COLO829 (cell line): ENCODE results near the gene FGGY.

Experiments used
- DNase-seq: peaks from one replicate; pipeline ENCODE4 v3.0.0; 2012; ENCODE audit warnings: low spot score

Gene FGGY

DNA sequence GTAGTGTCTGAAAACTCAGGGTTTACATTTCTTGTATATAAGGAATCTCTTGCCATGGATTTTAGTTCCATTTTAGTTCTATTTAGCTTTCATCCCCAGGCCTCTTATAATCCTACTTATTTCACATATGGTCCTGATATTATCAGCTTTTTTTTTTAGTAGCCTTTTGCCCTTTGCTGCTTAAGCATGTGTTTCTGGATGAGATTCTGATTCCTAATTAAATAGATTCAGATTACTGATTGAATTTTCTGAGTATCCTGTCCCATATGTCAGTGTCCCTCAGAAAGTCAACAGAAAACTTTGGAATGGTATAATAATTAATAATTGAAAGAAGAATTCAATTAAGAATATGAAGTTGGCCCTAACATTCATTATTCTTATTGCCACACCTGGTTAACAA lies 383.1 kb downstream of the FGGY start:
- no peak for DNase-seq

DNA sequence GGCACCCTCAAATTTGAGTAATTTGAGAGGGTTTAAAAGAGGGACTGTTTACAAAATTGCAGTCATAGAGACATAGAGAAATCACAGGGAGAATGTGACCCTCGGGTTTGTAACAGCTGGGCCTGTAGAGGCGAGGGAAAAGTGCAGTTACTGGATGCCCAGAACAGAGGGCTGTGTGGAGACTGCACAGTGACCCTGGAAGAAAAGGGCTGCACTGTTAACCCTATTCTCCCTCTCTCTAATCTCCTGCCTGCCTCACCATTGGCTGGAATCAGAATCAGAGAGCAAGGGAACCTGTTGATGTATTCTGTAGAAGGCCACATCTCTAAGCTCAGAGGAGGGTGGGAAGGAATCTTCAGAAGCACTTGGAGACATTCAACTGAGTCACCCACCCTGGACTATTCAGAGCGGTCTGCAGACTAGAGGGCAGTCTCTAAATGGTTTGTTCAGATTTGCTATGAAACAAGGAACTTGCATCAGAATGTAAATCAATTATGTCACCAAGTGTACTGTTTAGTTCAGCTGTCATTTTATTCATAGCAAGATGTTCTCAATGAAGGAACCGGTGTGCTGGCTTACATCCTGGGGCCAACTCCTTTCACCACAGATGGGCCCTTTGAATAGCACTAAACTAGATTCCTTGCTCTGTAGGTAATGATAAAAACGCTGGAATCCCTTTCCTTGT lies 385.6 kb downstream of the FGGY start:
- no peak for DNase-seq

DNA sequence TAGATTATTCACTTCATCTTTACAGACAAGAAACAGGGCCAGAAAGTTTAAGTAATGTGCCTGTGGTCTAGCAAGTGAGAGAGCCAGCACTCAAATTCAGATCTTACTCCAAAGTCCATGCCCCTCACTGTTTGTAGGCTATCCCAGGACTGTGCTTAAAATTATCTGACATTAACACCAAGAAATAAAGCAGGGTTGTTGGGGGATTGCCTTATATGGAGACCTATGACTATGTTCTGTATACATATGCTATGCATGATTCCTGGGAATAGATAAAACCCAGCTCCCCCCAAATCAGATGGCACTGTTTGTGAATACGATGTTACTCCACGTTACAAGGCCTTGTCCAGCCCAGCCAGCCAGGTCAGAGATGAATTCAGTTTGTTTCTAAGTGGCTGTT lies 386.3 kb downstream of the FGGY start:
- DNase-seq = no peak

DNA sequence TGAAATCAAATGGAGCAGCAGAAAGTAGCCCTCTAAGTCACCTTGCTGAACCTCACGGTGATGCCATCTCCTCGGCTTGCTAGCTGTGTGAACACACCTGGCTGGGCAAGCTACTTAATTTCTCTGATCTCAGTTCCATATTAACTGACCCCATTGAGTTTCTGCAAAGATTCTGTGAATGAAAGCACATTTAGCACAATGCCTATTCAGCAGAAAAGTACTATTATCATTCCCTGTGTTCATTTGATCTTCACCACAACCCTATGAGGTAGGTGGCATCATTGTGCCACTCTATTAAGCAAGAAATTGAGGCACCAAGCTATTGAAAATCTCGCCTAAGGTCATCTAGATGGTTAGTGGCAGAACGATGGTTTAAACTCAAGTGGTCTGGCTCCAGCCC lies 387.8 kb downstream of the FGGY start:
- no peak for DNase-seq

DNA sequence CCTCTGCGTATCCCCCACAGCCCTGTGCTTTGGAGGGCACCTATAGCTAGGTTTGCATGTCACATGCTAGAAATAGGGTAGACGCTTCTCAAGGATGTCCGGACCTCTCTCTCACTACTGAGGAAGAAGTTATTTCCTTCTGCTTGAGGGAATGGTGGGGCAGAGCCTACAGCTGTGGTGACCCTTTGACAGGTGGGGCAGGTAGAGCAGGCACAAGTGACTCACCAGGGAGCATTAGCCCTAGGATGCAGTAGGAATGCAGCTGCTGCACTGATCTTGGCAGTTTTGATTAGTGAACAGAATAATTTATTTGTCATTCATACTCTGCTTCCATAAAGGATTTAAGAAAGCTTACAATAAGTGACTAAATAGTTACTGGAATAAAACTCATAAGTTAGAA lies 388.2 kb downstream of the FGGY start:
- DNase-seq = no peak

DNA sequence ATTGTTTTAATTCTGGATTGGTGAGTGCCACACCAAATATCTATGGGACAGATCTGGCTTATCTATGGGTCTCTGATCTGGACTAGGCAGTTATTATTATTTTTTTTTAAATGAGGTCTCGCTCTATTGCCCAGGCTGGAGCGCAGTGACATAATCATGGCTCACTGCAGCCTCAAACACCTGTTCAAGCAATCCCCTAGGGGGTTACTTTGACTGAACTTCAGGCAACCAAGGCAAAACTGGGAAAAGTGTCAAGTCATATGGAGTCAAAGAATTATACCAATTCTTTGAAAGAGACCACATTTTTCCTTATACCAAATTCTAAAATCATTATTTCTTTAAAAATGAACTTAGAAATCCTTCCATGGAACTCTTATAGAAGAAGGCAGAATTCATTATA lies 388.8 kb downstream of the FGGY start:
- DNase-seq = no peak

DNA sequence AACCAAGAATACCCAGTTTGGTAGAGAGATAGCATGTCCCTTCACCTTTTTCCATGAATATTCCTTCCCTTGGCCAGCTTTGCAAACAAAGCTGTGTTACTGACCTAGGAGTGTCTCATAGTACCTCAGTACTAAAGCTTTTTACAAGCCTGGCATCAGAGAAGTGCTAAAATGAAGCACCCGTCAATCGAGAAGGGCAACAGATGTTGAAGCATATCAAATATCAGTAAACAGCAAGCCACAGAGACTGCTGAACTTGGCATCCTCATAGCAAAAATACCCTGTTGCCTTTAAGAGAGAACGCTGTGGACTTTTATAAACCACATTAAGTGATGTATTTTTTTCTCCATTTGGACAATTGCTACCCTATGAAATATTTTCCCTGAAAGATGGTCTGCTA lies 389.3 kb downstream of the FGGY start:
- no peak for DNase-seq

DNA sequence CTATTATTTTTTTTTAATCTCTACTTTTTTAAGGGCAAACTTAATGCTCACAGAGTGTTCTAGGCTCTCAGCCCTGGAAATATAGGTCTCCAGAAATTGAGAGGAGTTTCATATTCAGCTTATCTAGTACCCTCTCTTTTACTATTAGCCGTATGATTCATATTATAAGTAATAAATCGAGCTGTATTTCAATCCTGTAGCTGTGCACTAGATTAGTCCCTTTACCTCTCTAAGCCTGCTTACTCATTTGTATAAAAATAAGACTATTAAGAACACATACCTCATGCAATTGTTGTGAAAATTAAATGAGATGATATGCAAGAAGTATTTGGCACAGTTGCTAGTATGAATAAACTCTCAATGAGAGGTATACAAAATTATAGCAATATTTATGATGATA lies 389.7 kb downstream of the FGGY start:
- no peak for DNase-seq

DNA sequence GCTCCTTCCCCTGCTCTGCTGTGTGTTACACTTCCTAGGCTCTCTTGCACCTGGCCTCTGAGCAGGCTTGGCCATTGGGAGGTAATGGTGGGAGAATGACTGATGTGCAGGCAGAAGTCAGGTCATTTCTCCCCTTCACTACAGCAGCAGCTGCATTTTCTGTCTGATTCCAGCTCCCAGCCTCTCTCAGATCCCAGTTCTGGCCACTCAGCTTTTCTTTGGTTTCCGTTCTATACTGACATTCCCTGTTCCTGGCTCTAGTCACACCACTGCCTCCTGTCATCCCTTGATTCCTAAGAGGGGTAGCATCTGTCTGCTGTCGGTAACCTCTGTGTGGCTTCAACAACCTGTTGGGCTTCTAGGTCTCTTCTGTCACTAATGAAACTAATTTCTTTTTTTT lies 390.2 kb downstream of the FGGY start:
- no peak for DNase-seq

DNA sequence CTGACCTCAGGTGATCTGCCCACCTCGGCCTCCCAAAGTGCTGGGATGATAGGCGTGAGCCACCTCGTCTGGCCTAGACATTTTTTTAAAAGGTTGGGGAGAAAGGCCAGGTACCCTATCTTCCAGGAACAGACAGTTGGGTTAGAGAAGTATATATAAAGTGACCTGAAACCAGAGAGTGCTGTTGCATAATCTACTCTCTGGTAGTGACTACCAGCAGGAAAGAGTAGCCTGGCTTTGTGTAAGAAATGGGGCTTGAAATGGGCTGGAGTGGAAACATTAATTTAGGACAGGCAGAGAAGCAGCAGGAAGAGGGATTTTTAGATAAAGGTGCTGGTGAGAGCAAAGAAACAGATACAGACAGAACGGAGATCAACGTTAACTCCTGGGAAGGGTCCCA lies 392.1 kb downstream of the FGGY start:
- no peak for DNase-seq

DNA sequence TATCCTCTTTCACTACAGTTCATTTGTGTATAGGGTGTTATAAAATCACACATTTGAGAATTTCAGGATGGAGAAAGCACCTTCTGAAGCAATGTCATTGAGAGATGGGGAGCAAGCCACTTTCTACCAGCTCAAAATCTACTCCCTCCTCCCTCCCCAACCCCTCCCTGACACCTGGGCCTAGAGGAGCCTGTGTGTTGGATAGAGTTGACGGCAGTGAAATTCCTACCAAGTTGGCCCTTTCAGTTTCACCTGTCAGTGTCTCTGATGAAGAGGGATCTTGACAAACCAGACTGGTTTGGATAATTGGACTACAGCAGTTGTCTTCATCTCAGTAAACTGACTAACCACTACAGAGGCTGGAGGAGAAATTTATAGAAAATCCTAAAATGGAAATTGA lies 392.8 kb downstream of the FGGY start:
- no peak for DNase-seq

DNA sequence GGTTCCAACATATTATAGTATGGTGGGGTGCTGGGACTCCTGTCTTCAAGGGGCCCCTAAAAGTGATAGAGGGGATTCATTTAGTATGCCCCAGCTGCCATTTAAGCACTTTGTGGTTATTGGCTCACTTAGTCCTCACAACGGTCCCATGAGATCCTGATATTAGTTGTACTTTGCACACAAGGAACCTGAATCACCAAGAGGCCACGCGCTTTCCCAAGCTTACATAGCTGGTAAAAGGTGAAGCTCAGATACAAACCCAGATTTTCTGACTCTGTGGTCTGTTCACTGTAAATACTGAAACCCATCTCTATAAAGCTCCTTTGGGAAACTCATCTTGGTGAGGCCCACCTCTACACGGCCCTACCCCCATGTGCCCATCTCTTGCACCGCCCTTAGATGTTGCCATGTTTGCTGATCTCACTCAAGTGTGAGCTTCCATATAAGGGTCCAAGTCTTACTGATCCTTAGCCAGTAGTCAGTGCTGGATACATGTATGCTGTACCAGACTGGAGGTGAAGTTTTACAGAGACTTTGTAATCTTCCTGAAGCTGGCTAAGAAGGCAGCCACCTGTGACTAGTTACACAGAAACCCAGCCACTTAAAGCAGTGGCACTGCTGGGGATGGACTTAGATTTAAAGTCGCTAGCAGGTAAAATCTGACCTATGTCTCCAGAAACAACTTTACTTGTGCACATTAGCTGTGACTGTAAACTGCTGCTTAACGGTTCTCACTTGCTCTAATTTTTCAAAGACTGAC lies 393.5 kb downstream of the FGGY start:
- DNase-seq = no peak

DNA sequence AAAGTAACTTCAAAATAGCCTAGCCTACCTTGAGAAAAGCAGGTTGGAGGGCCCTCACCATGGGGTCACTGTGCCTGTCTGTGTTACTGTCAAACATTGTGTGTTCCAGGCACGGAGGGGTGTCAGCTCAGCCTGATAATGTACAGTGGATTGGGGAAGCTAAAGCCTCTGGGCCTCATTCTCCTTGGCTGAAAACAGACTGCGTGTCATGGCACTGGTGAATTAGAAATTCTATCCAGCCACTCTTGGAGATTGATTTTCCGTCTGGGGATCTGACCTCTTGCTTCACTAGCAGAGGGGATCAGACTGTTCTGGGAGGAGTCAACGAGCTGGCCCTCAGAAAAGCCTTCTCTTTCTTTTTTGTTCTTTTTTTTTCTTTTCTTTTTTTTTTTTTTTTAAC lies 394.4 kb downstream of the FGGY start:
- DNase-seq = no peak

DNA sequence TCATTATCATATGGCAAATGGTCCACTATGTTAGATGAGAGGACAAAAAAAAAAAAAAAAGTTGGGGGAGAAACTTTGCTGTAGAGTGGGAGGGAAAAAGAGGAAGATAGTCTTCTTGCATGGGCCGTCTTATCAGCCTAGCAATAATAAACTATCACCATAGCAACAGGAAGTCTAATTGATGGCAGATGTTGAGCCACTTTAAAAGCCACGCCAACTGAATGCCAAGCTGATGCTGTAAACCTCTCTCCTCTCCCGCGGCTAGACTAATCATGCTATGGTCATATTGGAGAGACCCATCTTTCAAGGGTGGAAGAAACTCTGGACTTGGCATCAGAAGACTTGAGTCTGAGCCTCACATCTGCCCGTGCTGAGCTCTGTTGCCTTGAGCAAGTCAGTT lies 395.7 kb downstream of the FGGY start:
- no peak for DNase-seq

DNA sequence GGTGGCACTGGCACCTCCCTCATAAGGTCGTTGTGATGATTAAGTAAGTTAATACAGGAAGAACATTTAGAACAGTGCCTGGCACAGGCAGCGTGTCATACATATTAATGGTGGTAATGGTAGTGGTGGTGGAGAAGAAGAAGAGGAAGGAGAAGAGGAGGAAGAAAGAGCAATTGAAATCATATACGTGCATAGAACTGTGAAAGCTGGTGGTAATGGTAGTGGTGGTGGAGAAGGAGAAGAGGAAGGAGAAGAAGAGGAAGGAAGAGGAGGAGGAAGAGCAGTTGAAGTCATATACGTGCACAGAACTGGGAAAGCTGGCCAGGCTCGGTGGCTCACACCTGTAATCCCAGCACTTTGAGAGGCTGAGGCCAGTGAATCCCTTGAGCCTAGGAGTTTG lies 396.5 kb downstream of the FGGY start:
- no peak for DNase-seq

DNA sequence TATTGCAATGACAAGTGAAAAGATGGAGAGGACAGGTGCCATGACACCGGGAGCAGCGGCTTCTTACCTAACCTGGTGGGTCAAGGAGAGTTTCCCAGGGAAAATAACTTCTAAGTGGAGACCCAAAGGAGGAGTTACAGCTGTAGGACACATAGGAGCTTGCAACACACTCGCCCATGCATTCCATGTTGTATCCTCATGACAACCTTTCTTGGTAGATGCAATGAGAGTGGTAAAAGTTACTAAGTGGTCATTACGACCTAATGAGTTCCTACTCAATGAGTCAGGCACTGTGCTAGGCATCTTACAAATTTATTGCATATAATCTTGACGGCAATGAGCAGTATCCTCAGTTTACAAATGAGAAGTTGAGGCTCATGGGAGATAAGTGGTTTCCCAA lies 398.4 kb downstream of the FGGY start:
- no peak for DNase-seq

DNA sequence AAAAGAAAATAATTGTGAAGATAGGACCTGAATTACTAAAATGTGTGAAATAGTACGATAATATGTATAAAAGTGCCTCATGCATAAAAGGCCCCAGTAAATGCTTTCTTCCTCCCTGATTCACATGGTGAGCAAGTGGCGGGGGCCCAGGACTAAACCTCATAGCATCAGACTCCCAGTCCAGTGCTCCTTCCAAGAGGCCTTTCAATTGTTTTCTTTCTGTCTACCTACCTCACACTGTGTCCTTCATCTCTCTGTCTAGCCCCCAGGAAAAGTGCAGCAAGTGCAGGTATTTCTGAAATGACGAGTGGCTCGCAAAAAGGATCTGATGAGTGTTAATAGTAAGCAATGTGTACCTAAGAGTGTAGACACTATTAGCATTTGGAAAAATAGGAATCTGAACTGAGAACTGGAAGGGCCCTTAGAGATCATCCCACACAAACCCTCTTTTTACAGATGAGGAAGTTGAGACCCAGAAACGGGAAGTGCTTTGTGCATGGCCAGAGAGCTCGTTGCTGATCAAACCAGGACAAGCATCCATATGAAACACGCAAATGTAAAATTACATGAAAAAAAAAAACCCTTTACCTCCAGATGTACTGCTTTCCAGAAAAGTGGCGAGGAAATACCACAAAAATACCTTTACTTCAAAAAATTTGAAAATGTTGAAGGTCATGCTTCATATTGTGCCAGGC lies 399.7 kb downstream of the FGGY start:
- DNase-seq = no peak

DNA sequence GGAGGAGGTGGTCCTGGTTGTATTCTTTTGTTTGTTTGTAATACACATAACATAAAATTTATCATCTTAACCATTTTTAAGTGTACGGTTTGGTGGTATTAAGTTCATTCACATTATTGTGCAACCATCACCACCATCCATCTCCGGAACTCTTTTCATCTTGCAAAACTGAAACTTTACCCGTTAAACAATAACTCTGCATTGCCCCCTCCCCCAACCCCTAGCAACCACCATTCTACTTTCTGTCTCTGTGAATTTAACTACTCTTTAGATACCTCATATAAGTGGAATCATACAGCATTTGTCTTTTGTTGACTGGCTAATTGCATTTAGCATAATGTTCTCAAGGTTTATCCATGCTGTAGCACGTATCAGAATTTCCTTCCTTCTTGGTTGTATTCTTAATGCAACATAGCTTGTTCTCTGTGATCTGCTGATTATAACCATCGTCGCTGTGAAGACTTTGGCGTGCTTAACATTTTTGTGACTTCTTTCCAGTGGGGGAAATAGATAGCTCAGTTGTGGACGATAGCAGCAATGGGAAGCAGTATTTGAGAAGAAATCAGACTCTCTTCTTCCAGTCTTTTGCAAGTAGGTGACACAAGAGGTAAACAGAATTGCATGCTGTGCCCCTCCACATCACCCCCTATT lies 400.4 kb downstream of the FGGY start:
- DNase-seq = no peak

DNA sequence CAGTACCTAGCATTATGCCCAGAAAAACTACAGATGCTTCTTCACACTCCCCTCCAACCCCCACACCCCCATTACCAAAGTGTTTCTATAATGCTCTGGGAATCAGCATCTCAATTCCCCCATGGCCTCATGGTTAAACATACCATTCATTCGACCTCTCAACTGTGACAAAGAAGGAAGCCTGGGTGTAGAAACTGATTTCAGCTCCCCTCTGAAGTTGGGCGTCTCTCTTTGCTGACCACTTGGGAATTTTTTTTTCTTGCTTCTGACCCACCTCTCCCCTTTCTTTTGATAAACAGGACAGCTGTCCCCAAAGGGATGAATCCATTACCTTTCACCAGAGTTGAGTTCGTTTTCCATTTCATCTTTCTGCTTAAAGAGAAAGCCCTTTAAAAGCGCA lies 401.5 kb downstream of the FGGY start:
- no peak for DNase-seq

DNA sequence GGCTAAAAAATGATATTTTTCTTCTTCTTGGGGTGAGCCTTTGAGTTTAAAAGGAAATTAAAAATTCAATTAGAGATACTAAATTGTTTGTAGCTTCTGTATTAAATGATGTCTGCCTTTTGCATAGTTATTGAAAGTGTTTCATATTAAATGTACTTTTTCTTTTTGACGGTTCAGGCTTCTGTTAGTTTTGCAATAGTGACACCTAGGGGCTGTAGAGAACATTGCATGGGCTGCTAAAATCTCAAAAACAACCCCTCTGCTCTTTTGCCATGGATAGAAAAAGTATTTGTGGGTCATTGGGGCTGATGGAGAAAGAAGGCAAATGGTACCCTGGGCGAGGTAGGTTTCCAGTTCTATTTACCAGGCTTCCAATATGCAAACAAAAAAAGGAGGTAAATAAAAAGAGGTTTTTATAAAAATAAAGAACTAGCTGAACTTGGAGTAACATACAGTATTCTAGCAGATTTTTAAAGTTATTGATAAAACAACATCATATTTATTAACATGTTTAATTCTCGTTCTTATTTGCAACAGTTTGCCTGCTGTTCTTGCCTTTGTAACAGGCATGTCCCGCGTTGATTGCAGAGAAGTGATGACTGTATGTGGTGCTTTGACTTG lies 402.4 kb downstream of the FGGY start:
- DNase-seq = peak; percentile 53

DNA sequence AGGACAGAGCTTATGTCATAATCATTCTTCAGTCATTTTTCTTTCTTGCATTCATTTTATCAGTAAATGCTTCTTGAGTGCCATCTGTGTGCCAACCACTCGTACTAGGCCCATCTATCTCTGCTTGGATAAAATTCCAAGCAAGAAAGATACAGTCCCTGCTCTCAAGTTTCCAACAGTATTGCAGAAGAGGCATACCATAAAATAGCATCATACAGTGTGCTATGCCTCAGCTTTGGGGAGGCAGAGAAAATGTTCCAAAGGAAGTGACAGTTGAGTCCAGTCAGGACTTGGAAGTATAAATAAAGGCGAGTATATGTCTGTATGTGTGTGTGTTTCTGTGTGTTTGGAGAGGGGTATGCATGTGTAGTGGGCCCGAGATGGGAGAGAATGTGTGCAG lies 404.5 kb downstream of the FGGY start:
- no peak for DNase-seq

DNA sequence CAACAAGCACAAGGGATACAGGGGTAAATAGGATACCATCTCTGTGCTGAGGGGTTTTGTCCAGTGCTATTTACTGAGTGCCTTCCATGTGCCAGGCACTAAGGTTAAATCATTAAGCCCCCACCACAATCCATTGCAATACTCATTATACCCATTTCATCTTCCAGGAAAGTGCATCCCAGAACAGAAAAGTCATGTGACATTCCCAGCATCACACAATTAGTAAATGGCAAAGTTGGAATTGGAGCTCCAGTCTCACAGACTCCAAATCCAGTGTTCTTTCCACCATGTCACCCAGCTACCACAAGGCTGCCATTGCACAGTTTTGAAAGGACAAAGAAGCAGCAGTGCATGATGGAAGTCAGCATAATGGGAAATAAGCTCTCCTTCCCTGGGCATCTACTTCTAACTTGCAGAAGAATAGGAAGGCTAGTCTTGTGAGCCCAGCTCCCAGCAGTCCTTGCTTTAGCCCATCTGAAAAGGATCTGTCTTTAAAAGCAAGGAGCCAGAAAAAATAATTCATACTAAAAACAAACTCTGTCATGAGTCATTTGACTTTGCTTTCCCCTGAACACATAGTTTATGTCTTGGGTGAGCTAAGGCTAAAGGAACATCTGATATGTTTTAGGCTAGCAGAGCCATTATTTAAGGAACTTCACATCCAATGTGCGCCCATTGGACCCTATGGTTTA lies 406.5 kb downstream of the FGGY start:
- DNase-seq = no peak
